ENCODE measurements around the gene FAM131B. TPM values are rescaled to one million over a fixed set of nuclear protein-coding genes. Genes with fewer than 3 reads are reported as not detected.
"Not testable (repeated sequence)": the region's sequence is repeated elsewhere in the genome, so short reads cannot be mapped to it uniquely, and the experiment has no call there.

The FAM131B gene
- total RNA-seq, 1 experiment from 2014 or later, result 0.19 TPM

DNA sequence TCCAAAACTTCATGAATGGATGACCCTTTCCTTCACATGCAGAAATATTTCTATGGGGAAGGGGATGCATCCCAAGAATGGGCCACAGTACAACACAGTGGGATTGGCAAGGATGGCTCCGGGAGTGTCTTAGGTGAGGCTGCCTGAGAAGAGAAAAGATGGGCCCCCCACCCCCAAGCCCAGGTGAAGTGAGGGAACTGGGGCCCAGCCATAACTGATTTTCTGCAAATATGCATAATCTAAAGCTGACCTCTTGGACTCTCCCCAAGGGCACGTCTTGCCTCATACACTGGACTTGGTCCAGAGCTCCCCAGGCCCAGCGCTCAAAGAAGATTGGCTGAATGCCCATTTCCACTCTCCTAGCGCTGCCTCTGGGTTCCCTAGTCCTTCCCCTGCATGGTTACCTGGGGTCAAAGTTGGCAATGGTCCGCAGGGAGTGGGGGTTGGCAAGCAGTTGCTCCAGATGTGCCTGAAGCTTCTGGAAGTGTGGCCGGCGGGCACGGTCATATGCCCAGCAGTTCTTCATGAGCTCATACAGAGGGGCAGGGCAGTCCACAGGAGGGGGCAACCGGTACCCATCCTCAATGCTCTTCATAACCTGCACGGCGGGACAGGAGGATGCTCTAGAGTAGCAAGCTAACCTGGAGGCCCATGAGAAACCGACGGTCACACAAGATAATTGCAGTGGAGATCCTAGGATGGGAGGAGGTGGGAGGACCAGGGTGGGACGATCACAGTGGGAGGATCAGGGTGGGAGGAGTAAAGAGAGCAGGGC is 30.9 kb upstream of the FAM131B start:
- BruUV-seq (replicated peaks), result no TSS peak
- ChIA-PET POLR2A (interaction anchor here (0.7 to 1.6 kb wide), 7 partner anchors 10 to 22 kb away, joined by 3 to 8 read pairs (median 3); no protein-coding TSS in a partner anchor), CTCF (interaction anchor here (1.0 to 2.9 kb wide), 4 partner anchors 14 to 527 kb away, joined by 3 to 11 read pairs (median 9); partner anchors contain the start of gene EPHA1)
- no peak overlapping the region for H3K4me3 Mint-ChIP-seq (ENCODE audit: unreplicated experiment)
- no peaks in the 10 kb centered on the region for H3K9me3 Mint-ChIP-seq (ENCODE audit: unreplicated experiment)
- TF ChIP-seq, protein P1, sequence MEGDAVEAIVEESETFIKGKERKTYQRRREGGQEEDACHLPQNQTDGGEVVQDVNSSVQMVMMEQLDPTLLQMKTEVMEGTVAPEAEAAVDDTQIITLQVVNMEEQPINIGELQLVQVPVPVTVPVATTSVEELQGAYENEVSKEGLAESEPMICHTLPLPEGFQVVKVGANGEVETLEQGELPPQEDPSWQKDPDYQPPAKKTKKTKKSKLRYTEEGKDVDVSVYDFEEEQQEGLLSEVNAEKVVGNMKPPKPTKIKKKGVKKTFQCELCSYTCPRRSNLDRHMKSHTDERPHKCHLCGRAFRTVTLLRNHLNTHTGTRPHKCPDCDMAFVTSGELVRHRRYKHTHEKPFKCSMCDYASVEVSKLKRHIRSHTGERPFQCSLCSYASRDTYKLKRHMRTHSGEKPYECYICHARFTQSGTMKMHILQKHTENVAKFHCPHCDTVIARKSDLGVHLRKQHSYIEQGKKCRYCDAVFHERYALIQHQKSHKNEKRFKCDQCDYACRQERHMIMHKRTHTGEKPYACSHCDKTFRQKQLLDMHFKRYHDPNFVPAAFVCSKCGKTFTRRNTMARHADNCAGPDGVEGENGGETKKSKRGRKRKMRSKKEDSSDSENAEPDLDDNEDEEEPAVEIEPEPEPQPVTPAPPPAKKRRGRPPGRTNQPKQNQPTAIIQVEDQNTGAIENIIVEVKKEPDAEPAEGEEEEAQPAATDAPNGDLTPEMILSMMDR (IDR thresholded peaks at IDR 0.05; ENCODE audit: unreplicated experiment), result no peak
- peak; percentile 66 for DNase-seq (ENCODE audit: unreplicated experiment)
- H3K36me3 Mint-ChIP-seq (ENCODE audit: insufficient read depth, unreplicated experiment), result peaks cover 45% of the 10 kb centered on the region
- peaks cover 17% of the 10 kb centered on the region for H3K4me1 Mint-ChIP-seq (ENCODE audit: insufficient read depth, unreplicated experiment)
- H3K27me3 Mint-ChIP-seq (ENCODE audit: insufficient read depth, unreplicated experiment), result no peaks in the 10 kb centered on the region
- no peak overlapping the region for H3K27ac Mint-ChIP-seq (ENCODE audit: low read depth, unreplicated experiment)
- intact Hi-C loops (cut with micrococcal nuclease), result no loop called here

DNA sequence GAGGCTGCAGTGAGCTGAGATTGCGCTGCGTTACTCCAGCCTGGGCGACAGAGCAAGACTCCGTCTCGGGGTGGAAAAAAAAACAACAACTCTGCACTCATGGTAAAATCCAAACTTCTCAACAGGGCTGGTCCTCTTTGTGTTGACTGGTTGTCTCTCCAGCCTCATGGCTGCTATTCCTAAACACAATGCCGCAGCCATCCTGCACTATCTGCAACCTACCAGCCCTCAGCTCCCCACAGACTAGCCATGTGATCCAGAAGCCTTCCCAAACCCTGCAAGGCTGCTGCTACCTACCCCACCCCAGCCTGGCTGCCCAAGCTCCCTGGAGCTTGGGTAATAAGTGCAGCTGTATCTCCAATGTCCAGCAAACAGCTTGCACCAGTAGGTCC is 30.4 kb upstream of the FAM131B start:
- Mint-ChIP-seq H3K4me3 (ENCODE audit: unreplicated experiment) (no peak overlapping the region), H3K4me1 (ENCODE audit: insufficient read depth, unreplicated experiment) (peaks cover 17% of the 10 kb centered on the region), H3K9me3 (ENCODE audit: unreplicated experiment) (no peaks in the 10 kb centered on the region), H3K27ac (ENCODE audit: low read depth, unreplicated experiment) (no peak overlapping the region), H3K27me3 (ENCODE audit: insufficient read depth, unreplicated experiment) (no peaks in the 10 kb centered on the region), H3K36me3 (ENCODE audit: insufficient read depth, unreplicated experiment) (peaks cover 48% of the 10 kb centered on the region)
- TF ChIP-seq, protein P1 (IDR thresholded peaks at IDR 0.05; ENCODE audit: unreplicated experiment), result no peak
- intact Hi-C loops (cut with micrococcal nuclease), result no loop called here
- CTCF ChIA-PET, result interaction anchor here (1.0 to 2.9 kb wide), 5 partner anchors 12 to 526 kb away, joined by 3 to 11 read pairs (median 8); partner anchors contain the start of gene EPHA1
- POLR2A ChIA-PET, result interaction anchor here (0.9 to 1.6 kb wide), 5 partner anchors 9 to 22 kb away, joined by 3 to 8 read pairs (median 3); no protein-coding TSS in a partner anchor
- no TSS peak for BruUV-seq (replicated peaks)
- no peak for DNase-seq (ENCODE audit: unreplicated experiment)

DNA sequence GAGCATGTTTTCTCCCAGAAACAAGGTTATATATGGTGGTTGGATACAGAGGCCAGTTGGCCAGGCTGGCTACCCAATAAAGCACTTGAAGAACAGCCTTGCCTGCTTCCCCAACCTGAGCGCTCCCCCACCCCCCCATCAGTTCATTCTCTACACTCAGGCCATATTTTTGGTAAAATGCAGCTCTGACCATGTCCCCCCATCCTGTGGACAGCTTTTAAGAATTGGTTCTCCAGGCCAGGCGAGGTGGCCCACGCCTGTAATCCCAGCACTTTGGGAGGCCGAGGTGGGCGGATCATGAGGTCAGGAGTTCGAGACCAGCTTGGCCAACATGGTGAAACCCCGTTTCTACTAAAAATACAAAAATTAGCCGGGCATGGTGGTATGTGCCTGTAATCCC is 29.9 kb upstream of the FAM131B start:
- ChIA-PET POLR2A (interaction anchor here (1.1 to 1.6 kb wide), 4 partner anchors 9 to 24 kb away, joined by 3 to 8 read pairs (median 4); no protein-coding TSS in a partner anchor), CTCF (interaction anchor here (1.1 to 2.9 kb wide), 4 partner anchors 13 to 152 kb away, joined by 3 to 11 read pairs (median 9); partner anchors contain the start of gene EPHA1)
- Mint-ChIP-seq H3K27ac (ENCODE audit: low read depth, unreplicated experiment) (peak overlapping the region; percentile 63), H3K36me3 (ENCODE audit: insufficient read depth, unreplicated experiment) (peaks cover 50% of the 10 kb centered on the region), H3K4me1 (ENCODE audit: insufficient read depth, unreplicated experiment) (peaks cover 17% of the 10 kb centered on the region)
- DNase-seq (ENCODE audit: unreplicated experiment); intact Hi-C loops (cut with micrococcal nuclease); BruUV-seq (replicated peaks); H3K4me3 Mint-ChIP-seq (ENCODE audit: unreplicated experiment); H3K9me3 Mint-ChIP-seq (ENCODE audit: unreplicated experiment); H3K27me3 Mint-ChIP-seq (ENCODE audit: insufficient read depth, unreplicated experiment): not testable (repeated sequence)

DNA sequence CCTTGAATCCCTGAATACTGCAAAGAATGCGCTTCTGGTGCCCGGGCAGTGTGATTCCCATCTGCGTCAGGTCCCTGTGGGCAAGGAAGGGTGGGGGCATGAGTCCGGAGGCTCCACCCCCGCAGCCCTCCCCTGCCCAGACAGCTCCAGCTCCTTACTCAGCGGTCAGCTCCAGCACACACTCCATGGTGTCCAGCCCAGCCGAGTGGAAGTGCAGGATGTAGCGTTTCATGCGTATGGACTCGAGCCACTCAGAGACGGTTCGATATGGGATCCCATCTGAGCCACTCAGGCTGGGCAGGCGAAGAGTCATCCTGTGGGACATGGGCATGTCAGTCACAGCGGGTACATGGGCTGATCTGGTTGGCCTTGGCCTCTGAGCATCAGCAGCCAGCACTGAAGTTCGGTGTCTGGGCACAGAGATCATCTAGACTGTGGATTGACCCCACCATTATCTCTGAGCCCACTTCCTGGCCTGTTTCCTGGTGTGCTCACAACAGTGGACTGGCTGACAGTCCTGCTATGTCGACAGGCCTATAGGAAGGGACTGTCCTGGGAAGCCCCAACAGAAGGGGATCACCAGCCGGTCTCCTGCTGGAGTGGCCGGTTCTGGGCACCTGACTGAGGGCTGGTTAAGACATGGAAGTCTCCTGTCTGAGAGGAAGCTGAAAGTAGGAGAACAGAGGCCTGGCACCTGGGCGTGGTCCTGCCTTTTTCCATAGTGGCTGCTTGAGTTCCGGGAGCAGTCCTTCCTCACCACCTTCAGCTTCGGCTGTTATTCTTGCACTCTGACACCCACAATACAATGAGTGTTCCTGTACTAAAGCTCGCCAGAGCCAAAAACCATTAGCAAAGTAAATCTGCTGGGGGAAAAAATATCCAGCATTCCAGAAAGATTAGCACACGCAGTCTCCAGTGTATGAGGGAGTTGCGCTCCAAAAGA is 29.2 kb upstream of the FAM131B start:
- intact Hi-C loops (cut with micrococcal nuclease), result no loop called here
- BruUV-seq (replicated peaks), result no TSS peak
- CTCF ChIA-PET, result interaction anchor here (0.5 to 2.9 kb wide), 6 partner anchors 13 to 151 kb away, joined by 3 to 11 read pairs (median 6); partner anchors contain the start of gene EPHA1

More for the DNA sequence above, 29.2 kb upstream of the FAM131B start:
- Mint-ChIP-seq H3K9me3 (ENCODE audit: unreplicated experiment) (no peaks in the 10 kb centered on the region), H3K27ac (ENCODE audit: low read depth, unreplicated experiment) (peak overlapping the region; percentile 63), H3K36me3 (ENCODE audit: insufficient read depth, unreplicated experiment) (peaks cover 50% of the 10 kb centered on the region), H3K4me3 (ENCODE audit: unreplicated experiment) (no peak overlapping the region), H3K27me3 (ENCODE audit: insufficient read depth, unreplicated experiment) (no peaks in the 10 kb centered on the region), H3K4me1 (ENCODE audit: insufficient read depth, unreplicated experiment) (peaks cover 17% of the 10 kb centered on the region)
- DNase-seq (ENCODE audit: unreplicated experiment), result no peak
- POLR2A ChIA-PET, result interaction anchor here (0.6 to 1.6 kb wide), 5 partner anchors 8 to 244 kb away, joined by 3 to 8 read pairs (median 3); no protein-coding TSS in a partner anchor
- TF ChIP-seq, protein P1 (IDR thresholded peaks at IDR 0.05; ENCODE audit: unreplicated experiment), result no peak

All from MCF 10A (cell line).